ENCODE measurements around the gene ATP2C1.

Gene ATP2C1

GRCh38 chr3:130941793-130942192, 47.9 kb downstream of the ATP2C1 start:
- no peak overlapping the region for H3K4me3 Mint-ChIP-seq
- no peaks in the 10 kb centered on the region for H3K9me3 Mint-ChIP-seq
- H3K27ac Mint-ChIP-seq, result no peak overlapping the region
- peaks cover 47% of the 10 kb centered on the region for H3K36me3 Mint-ChIP-seq (ENCODE audit: low read depth)
- no peaks in the 10 kb centered on the region for H3K4me1 Mint-ChIP-seq
- H3K27me3 Mint-ChIP-seq, result no peaks in the 10 kb centered on the region
- ATAC-seq, result no peak
- DNase-seq, result no peak

- Mint-ChIP-seq H3K9me3 (no peaks in the 10 kb centered on the region), H3K4me1 (peaks cover 11% of the 10 kb centered on the region), H3K4me3 (no peak overlapping the region), H3K36me3 (ENCODE audit: low read depth) (peaks cover 59% of the 10 kb centered on the region), H3K27ac (no peak overlapping the region), H3K27me3 (no peaks in the 10 kb centered on the region)
- ATAC-seq (no peak), DNase-seq (no peak)
These were observed 53.0 kb downstream of the ATP2C1 start for GRCh38 chr3:130946882-130947281.

GRCh38 chr3:130948001-130948773, 54.3 kb downstream of the ATP2C1 start:
- Mint-ChIP-seq H3K27me3 (no peaks in the 10 kb centered on the region), H3K36me3 (ENCODE audit: low read depth) (peaks cover 51% of the 10 kb centered on the region), H3K4me1 (peaks cover 11% of the 10 kb centered on the region), H3K9me3 (no peaks in the 10 kb centered on the region), H3K27ac (no peak overlapping the region), H3K4me3 (no peak overlapping the region)
- DNase-seq (no peak), ATAC-seq (no peak)

GRCh38 chr3:130948929-130949328, 55.0 kb downstream of the ATP2C1 start:
- no peak for DNase-seq
- H3K27me3 Mint-ChIP-seq, result no peaks in the 10 kb centered on the region
- no peak for ATAC-seq
- peaks cover 52% of the 10 kb centered on the region for H3K36me3 Mint-ChIP-seq (ENCODE audit: low read depth)
- peaks cover 11% of the 10 kb centered on the region for H3K4me1 Mint-ChIP-seq
- no peak overlapping the region for H3K27ac Mint-ChIP-seq
- no peak overlapping the region for H3K4me3 Mint-ChIP-seq
- H3K9me3 Mint-ChIP-seq, result no peaks in the 10 kb centered on the region

- ATAC-seq, result no peak
- no peak for DNase-seq
- Mint-ChIP-seq H3K4me1 (peaks cover 11% of the 10 kb centered on the region), H3K36me3 (ENCODE audit: low read depth) (peaks cover 54% of the 10 kb centered on the region), H3K27ac (no peak overlapping the region), H3K4me3 (no peak overlapping the region), H3K9me3 (no peaks in the 10 kb centered on the region), H3K27me3 (no peaks in the 10 kb centered on the region)
These were observed 56.2 kb downstream of the ATP2C1 start for GRCh38 chr3:130950124-130950523.

GRCh38 chr3:130950641-130951040, 56.8 kb downstream of the ATP2C1 start:
- Mint-ChIP-seq H3K36me3 (ENCODE audit: low read depth) (peaks cover 54% of the 10 kb centered on the region), H3K4me1 (peaks cover 11% of the 10 kb centered on the region), H3K27ac (no peak overlapping the region), H3K27me3 (no peaks in the 10 kb centered on the region), H3K4me3 (no peak overlapping the region), H3K9me3 (no peaks in the 10 kb centered on the region)
- DNase-seq (no peak), ATAC-seq (no peak)

DNA sequence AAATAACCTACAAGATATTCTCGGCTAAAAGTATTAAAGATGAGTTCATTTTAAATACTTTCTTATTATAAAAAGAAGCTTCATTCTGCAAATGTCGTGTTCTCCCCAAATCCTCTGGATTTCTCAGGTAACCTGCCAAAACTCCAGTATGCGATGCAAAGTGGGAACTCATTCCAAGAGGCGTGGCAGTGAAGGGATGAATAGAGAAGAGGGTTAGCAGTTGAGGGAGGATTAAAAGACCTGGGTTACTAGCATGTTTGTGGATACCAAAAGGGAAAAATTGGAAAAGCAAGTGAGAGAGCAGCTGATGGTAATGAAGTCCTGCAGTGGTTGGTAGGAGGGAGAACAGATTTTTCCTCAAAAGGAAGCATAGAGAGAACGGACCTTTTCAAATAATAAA, 61.6 kb downstream of the ATP2C1 start:
- Mint-ChIP-seq H3K27ac (no peak overlapping the region), H3K27me3 (no peaks in the 10 kb centered on the region), H3K36me3 (ENCODE audit: low read depth) (peaks cover 46% of the 10 kb centered on the region), H3K4me3 (no peak overlapping the region), H3K9me3 (no peaks in the 10 kb centered on the region), H3K4me1 (peaks cover 4% of the 10 kb centered on the region)
- no peak for DNase-seq
- no peak for ATAC-seq

DNA sequence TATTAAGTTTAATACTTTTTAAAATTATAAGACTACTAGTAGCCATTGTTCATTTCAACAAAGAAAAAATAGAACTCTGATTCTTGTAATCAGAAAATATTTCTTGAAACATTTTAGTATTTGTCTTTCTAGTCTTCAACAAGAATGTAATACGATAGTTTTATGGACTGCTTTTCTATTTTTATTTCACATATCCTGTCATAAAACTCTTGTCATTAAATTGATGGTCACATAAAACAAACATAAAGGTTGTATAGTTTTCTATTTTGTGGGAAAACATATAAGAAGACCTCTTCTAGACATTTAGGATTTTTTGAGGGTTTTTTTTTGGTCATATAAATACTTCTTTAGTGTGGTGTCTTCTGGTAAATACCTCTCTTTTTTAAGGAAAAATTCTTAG, 62.4 kb downstream of the ATP2C1 start:
- H3K27ac Mint-ChIP-seq, result no peak overlapping the region
- no peaks in the 10 kb centered on the region for H3K27me3 Mint-ChIP-seq
- ATAC-seq (no peak), DNase-seq (no peak)
- H3K36me3 Mint-ChIP-seq (ENCODE audit: low read depth), result peaks cover 49% of the 10 kb centered on the region
- no peak overlapping the region for H3K4me3 Mint-ChIP-seq
- H3K4me1 Mint-ChIP-seq, result peaks cover 4% of the 10 kb centered on the region
- H3K9me3 Mint-ChIP-seq, result no peaks in the 10 kb centered on the region

GRCh38 chr3:130956721-130957120, 62.8 kb downstream of the ATP2C1 start:
- H3K4me3 Mint-ChIP-seq, result no peak overlapping the region
- H3K27me3 Mint-ChIP-seq, result no peaks in the 10 kb centered on the region
- H3K9me3 Mint-ChIP-seq, result no peaks in the 10 kb centered on the region
- H3K27ac Mint-ChIP-seq, result no peak overlapping the region
- DNase-seq (no peak), ATAC-seq (no peak)
- peaks cover 51% of the 10 kb centered on the region for H3K36me3 Mint-ChIP-seq (ENCODE audit: low read depth)
- peaks cover 4% of the 10 kb centered on the region for H3K4me1 Mint-ChIP-seq

- Mint-ChIP-seq H3K4me3 (no peak overlapping the region), H3K4me1 (peaks cover 4% of the 10 kb centered on the region), H3K27ac (no peak overlapping the region), H3K36me3 (ENCODE audit: low read depth) (peaks cover 55% of the 10 kb centered on the region), H3K27me3 (no peaks in the 10 kb centered on the region), H3K9me3 (no peaks in the 10 kb centered on the region)
- DNase-seq, result no peak
- no peak for ATAC-seq
These were observed 66.4 kb downstream of the ATP2C1 start for GRCh38 chr3:130960139-130960795.

DNA sequence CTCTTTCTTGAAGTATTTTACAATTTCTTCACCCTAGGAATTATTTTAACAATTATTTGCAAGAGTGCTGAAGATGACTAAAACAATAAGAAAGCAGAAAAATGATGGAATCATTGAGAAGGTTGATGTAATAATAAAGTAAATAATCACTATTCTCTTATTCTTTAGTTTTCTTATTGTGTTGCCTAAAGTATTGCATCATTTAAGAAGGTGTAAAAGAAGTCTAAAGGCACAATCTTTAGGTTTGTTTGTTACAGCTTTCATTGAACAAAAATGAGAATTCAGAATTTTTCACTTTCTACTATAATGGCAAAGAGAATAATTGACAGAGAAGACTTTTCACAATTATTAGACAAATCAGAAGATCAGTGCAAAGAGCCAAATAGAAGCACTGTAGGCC, 67.6 kb downstream of the ATP2C1 start:
- peaks cover 4% of the 10 kb centered on the region for H3K4me1 Mint-ChIP-seq
- no peaks in the 10 kb centered on the region for H3K27me3 Mint-ChIP-seq
- DNase-seq (no peak), ATAC-seq (no peak)
- H3K9me3 Mint-ChIP-seq, result no peaks in the 10 kb centered on the region
- H3K4me3 Mint-ChIP-seq, result no peak overlapping the region
- H3K27ac Mint-ChIP-seq, result no peak overlapping the region
- H3K36me3 Mint-ChIP-seq (ENCODE audit: low read depth), result peaks cover 59% of the 10 kb centered on the region

DNA sequence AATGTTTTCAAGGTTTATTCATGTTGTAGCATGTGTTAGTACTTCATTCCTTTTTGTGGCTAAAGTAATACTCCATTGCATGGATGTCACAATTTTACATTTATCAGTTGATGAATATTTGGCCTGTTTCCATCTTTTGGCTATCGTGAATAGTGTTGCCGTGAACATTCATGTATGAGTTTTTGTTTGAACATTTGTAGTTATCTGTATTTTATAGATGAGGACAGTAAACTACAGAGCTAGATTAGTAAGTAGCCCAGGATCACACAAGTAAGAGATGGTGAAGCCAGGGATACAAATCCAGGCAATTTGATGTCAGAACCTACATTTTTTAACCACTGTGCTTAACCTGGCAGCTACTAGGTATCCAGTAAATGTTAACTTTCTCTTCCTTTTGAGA, 69.6 kb downstream of the ATP2C1 start:
- DNase-seq (no peak), ATAC-seq (no peak)
- peaks cover 62% of the 10 kb centered on the region for H3K36me3 Mint-ChIP-seq (ENCODE audit: low read depth)
- H3K27me3 Mint-ChIP-seq, result no peaks in the 10 kb centered on the region
- H3K4me1 Mint-ChIP-seq, result peaks cover 4% of the 10 kb centered on the region
- no peak overlapping the region for H3K4me3 Mint-ChIP-seq
- no peak overlapping the region for H3K27ac Mint-ChIP-seq
- H3K9me3 Mint-ChIP-seq, result no peaks in the 10 kb centered on the region

DNA sequence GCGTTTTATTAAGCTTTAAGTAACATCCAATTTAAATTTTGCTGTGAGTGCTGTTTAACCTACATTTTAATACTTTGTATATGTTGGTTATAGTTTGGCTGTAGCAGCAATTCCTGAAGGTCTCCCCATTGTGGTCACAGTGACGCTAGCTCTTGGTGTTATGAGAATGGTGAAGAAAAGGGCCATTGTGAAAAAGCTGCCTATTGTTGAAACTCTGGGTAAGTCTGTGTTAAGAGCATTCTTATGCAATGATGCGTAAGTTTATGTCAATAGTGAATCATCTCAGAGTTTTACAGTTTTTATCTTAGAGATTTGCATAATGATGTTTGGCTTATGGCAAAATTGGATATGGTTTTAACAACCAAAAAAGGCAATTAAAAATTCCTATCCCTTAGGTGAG, 70.0 kb downstream of the ATP2C1 start:
- Mint-ChIP-seq H3K27me3 (no peaks in the 10 kb centered on the region), H3K4me1 (peaks cover 4% of the 10 kb centered on the region), H3K9me3 (no peaks in the 10 kb centered on the region), H3K4me3 (no peak overlapping the region), H3K27ac (no peak overlapping the region), H3K36me3 (ENCODE audit: low read depth) (peaks cover 66% of the 10 kb centered on the region)
- ATAC-seq (no peak), DNase-seq (no peak)

DNA sequence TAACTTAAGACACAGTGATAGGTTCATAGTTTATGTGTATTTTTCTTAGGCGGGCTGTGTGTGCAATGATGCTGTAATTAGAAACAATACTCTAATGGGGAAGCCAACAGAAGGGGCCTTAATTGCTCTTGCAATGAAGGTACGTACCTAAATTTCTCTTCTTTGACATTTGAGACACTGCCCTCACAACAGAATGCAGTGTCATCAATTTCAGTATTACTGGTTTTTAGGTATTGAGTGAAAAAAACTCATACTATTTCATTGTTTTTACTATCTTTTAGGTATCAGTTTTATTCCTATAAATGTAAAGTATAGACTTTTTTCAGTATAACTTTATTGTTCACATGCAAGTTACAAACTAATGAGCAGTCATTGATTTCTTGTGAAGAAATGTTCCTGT, 73.4 kb downstream of the ATP2C1 start:
- no peaks in the 10 kb centered on the region for H3K9me3 Mint-ChIP-seq
- H3K4me3 Mint-ChIP-seq, result no peak overlapping the region
- ATAC-seq (no peak), DNase-seq (no peak)
- no peaks in the 10 kb centered on the region for H3K27me3 Mint-ChIP-seq
- H3K36me3 Mint-ChIP-seq (ENCODE audit: low read depth), result peaks cover 68% of the 10 kb centered on the region
- H3K4me1 Mint-ChIP-seq, result no peaks in the 10 kb centered on the region
- H3K27ac Mint-ChIP-seq, result no peak overlapping the region

- Mint-ChIP-seq H3K27me3 (no peaks in the 10 kb centered on the region), H3K4me3 (no peak overlapping the region), H3K27ac (peak overlapping the region; percentile 3), H3K4me1 (no peaks in the 10 kb centered on the region), H3K36me3 (ENCODE audit: low read depth) (peaks cover 73% of the 10 kb centered on the region), H3K9me3 (no peaks in the 10 kb centered on the region)
- DNase-seq (no peak), ATAC-seq (no peak)
These were observed 74.3 kb downstream of the ATP2C1 start for GRCh38 chr3:130968221-130968620.

Data from activated naive CD8-positive, alpha-beta T cell treated with anti-CD3 and anti-CD28 coated beads, Interleukin-2, amount 50 U/mL, for 24 hours (primary cell).